Skeletal muscle satellite cell (primary cell): ENCODE measurements around the gene FBXO9.

Experiments used
- H3K27me3 ChIP-seq: 2 replicates; pipeline ENCODE4 v1.7.0; 2013; ENCODE audit warnings: low read length; ENCODE audit not compliant: control insufficient read depth, insufficient read depth
- H3K36me3 ChIP-seq: 2 replicates; pipeline ENCODE4 v1.7.0; 2013; ENCODE audit warnings: mild to moderate bottlenecking, control low read depth, low read length; ENCODE audit not compliant: insufficient read depth
- H3K4me1 ChIP-seq: 2 replicates; pipeline ENCODE4 v1.7.0; 2013; ENCODE audit warnings: low read length; ENCODE audit not compliant: control insufficient read depth, insufficient read depth
- H3K4me2 ChIP-seq: 2 replicates; pipeline ENCODE4 v1.7.0; 2013; ENCODE audit warnings: mild to moderate bottlenecking, low read length
- H3K4me3 ChIP-seq: 2 replicates; pipeline ENCODE4 v1.7.0; 2013; ENCODE audit warnings: low read length
- H3K9ac ChIP-seq: 2 replicates; pipeline ENCODE4 v1.7.0; 2013; ENCODE audit warnings: mild to moderate bottlenecking, low read depth, low read length, moderate library complexity
- H3K9me3 ChIP-seq: replicated peaks from 2 replicates; pipeline ENCODE4 v1.7.0; 2013; ENCODE audit warnings: mild to moderate bottlenecking, control low read depth, low read length

FBXO9 gene

DNA sequence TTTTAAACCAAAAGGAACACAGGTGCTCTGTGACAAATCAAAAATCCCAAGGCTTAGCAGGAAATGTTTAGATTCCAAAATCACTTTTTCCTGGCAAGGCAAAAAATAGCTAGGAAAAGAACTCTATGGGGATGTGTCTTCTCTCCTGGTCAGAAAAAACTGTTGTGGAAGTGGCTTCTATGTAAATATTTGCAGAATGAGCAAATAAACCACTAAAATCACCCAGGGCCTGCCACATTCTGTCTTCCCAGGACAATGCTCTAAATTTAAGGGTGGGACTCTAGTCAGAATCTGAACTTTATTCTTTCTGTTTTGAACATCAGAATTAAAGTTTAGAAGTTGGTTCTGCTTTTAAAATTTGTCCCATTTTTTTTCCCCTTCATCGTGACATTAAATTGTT is 54.1 kb downstream of the FBXO9 start:
- Histone ChIP-seq H3K9ac (no peak overlapping the region), H3K4me3 (no peak overlapping the region), H3K9me3 (no peaks in the 10 kb centered on the region), H3K4me1 (peaks cover 10% of the 10 kb centered on the region), H3K27me3 (no peaks in the 10 kb centered on the region), H3K36me3 (no peaks in the 10 kb centered on the region), H3K4me2 (no peak overlapping the region)

DNA sequence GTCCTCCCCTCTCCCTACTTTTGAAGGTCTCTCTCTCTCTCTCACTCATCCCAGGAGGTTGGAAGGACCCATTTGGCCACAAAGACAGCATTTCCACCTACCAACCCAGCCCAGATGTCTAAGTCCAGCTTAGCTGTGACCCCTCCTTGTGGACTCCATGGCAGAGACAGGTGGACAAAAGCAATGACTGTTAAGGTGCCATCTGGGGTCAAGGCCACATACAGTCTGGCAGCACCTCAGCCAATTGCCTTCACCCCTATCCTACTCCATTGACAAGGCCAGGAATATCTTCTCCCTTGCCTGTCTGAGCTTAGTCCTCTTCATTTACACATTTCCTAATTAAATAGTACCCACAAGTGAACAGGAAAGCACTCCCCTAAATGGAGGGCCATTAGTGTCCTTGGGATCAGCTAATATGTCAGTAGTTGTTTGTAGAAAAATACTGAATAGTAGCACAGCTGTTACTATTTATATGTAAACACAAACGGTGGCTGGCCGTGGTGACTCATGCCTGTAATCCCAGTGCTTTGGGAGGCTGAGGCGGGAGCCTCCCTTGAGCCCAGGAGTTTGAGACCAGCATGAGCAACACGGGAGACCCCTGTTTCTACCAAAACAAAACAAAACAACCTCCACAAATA is 54.7 kb downstream of the FBXO9 start:
- H3K4me2 ChIP-seq, result no peak overlapping the region
- no peak overlapping the region for H3K4me3 ChIP-seq
- H3K9ac ChIP-seq, result no peak overlapping the region
- no peaks in the 10 kb centered on the region for H3K9me3 ChIP-seq
- no peaks in the 10 kb centered on the region for H3K27me3 ChIP-seq
- peaks cover 10% of the 10 kb centered on the region for H3K4me1 ChIP-seq
- H3K36me3 ChIP-seq, result no peaks in the 10 kb centered on the region

DNA sequence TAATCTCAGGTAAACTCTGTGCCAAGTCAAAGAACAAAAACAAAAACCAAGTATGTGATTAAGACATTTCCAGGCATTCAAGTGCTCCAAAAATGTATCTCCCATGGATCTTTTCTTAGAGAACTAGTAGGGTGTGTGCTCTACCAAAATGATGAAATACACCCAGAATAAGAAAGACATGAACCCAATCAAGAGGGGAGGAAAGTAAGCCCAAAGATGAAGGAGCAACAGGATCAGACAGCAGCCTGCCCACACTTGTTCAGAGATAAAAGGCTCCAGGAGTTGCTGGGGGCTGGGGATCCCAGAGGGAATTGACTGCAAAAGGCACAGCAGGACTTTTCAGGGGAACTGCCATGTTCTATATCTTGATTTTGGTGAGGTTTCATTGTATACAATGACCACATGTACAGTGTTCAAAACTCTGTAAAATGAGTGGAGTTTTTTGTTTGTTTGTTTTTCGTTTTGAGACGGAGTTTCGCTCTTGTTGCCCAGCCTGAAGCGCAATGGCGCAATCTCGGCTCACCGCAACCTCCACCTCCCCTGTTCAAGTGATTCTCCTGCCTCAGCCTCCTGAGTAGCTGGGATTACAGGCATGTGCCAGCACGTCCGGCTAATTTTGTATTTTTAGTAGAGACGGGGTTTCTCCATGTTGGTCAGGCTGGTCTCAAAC is 59.1 kb downstream of the FBXO9 start:
- Histone ChIP-seq H3K4me3 (no peak overlapping the region), H3K9ac (no peak overlapping the region), H3K4me1 (peaks cover 8% of the 10 kb centered on the region), H3K36me3 (no peaks in the 10 kb centered on the region), H3K27me3 (peaks cover 31% of the 10 kb centered on the region), H3K4me2 (no peak overlapping the region), H3K9me3 (no peaks in the 10 kb centered on the region)

DNA sequence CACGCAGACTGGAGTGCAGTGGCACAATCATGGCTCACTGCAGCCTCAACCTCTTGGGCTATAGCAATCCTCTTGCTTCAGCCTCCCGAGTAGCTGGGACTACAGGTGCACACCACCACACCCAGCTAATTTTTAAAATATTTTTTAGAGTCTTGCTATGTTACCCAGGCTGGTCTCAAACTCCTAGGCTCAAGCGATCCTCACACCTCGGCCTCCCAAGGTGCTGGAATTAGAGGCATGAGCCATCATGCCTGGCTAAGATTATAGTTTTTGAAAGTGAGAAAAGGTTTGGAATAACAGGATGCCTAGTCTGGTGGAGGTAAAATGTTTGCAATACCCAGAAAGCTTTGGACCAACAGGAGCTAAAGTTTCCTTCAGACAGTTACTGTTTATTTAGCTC is 60.1 kb downstream of the FBXO9 start:
- no peaks in the 10 kb centered on the region for H3K4me1 ChIP-seq
- no peaks in the 10 kb centered on the region for H3K36me3 ChIP-seq
- no peak overlapping the region for H3K4me2 ChIP-seq
- no peak overlapping the region for H3K9ac ChIP-seq
- no peak overlapping the region for H3K4me3 ChIP-seq
- peaks cover 40% of the 10 kb centered on the region for H3K27me3 ChIP-seq
- no peaks in the 10 kb centered on the region for H3K9me3 ChIP-seq

DNA sequence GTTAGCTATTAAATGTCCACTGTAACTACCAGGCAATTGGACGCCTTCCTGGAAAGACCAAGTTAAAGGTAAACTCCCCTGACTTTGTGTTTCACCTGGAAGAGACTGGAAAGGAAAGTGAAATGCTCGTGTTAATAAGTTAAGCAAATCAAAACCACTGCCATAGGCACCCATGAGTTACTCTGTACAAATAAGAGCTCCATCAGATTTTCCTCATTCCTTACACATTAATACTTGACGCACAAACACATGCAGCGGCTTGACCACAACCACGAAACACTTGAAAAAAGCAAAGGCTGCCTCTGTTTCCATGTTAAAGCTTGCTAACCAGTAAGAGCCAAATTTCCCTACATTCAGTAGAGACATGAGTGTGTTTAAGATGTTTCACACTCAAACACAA is 63.6 kb downstream of the FBXO9 start:
- no peaks in the 10 kb centered on the region for H3K4me1 ChIP-seq

DNA sequence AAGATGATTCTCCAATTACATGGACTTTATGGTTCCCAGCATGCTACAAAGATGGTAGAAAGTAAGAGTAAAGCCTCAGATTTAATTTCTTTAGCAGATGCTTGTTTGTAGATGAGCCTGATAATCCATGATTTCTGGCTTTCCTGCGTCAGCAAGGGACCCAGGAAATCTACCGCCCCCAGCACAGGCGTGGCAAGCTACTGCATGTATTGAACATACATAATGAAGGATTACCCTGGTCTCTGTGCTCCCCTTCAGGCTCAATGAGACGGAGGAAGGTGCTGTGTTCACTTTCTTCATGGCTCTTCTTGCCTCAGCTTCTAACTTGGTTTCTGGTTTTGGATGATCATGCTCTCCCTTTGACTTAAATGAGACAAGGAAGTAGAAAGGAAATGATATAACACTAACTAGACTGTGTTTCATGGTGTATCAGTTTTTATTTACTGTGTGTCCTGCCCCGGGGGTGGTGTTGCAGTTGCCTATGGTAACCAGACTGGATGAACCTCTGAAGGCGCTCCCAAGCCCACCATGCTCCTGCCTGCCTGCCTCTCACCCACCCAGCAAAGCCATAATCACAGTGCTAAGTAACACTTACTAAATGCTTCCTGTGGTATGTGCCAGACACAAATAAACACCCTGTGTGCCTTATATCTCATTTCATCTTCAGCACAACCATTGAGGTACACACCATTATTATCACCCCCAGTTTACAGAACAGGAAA is 65.5 kb downstream of the FBXO9 start:
- H3K4me1 ChIP-seq, result no peaks in the 10 kb centered on the region
- no peak overlapping the region for H3K4me2 ChIP-seq
- no peaks in the 10 kb centered on the region for H3K36me3 ChIP-seq
- peaks cover 50% of the 10 kb centered on the region for H3K27me3 ChIP-seq
- no peak overlapping the region for H3K9ac ChIP-seq
- H3K4me3 ChIP-seq, result no peak overlapping the region
- no peaks in the 10 kb centered on the region for H3K9me3 ChIP-seq

More for the DNA sequence above, 63.6 kb downstream of the FBXO9 start:
- Histone ChIP-seq H3K4me2 (no peak overlapping the region), H3K4me3 (no peak overlapping the region), H3K27me3 (peaks cover 55% of the 10 kb centered on the region), H3K9ac (no peak overlapping the region), H3K36me3 (no peaks in the 10 kb centered on the region), H3K9me3 (no peaks in the 10 kb centered on the region)

DNA sequence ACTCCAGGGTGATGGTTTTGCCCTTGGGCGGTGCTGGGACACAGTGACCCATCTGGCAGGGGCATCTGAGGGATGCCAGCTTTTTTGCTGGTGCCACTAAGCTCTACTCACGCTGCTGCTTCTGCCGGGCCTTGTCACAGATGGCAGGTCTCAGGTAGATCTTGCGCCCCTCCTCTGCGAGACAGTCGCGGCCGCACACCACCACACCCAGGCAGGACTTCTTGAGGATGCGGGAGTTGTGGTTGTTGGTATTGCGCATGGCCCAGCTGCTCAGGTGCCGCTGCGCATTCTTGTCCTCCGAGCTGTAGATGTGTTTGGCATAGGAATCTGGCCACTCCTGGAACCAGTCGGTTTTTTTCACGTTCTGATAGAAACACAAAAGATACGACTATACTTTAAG is 68.8 kb downstream of the FBXO9 start:
- Histone ChIP-seq H3K4me1 (no peaks in the 10 kb centered on the region), H3K9ac (no peak overlapping the region), H3K4me3 (no peak overlapping the region), H3K4me2 (no peak overlapping the region), H3K27me3 (peaks cover 31% of the 10 kb centered on the region), H3K9me3 (no peaks in the 10 kb centered on the region), H3K36me3 (no peaks in the 10 kb centered on the region)

DNA sequence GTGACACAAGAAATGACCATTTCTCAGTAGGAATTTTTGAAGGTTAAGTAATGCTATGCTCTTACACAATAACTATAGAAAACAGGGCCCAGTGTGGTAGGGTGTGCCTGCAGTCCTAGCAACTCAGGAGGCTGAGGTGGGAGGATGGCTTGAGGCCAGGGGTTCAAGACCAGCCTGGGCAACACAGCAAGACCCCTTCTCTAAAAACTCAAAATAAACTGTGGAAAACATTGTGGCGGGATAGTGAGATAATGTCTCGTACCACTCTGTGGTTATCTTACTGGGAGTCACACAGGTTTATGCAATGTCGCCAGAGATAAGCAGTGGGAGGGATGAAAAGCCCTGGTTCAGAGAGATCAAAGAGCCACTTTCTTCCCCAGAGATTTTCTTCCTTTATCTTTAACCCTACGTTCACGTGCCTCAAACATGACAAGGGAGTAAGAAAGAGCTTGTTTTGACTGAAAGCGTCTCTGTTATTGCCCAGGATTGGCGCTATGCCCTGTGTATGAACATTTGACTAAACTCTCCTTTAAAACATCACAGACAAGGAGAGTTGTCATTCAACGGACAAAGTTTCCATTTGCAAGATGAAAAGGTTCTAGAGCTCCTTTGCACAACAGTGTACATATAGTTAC is 69.5 kb downstream of the FBXO9 start:
- H3K9me3 ChIP-seq, result no peaks in the 10 kb centered on the region
- H3K4me2 ChIP-seq, result no peak overlapping the region
- no peaks in the 10 kb centered on the region for H3K4me1 ChIP-seq
- peaks cover 27% of the 10 kb centered on the region for H3K27me3 ChIP-seq
- H3K4me3 ChIP-seq, result no peak overlapping the region
- no peak overlapping the region for H3K9ac ChIP-seq
- H3K36me3 ChIP-seq, result no peaks in the 10 kb centered on the region

DNA sequence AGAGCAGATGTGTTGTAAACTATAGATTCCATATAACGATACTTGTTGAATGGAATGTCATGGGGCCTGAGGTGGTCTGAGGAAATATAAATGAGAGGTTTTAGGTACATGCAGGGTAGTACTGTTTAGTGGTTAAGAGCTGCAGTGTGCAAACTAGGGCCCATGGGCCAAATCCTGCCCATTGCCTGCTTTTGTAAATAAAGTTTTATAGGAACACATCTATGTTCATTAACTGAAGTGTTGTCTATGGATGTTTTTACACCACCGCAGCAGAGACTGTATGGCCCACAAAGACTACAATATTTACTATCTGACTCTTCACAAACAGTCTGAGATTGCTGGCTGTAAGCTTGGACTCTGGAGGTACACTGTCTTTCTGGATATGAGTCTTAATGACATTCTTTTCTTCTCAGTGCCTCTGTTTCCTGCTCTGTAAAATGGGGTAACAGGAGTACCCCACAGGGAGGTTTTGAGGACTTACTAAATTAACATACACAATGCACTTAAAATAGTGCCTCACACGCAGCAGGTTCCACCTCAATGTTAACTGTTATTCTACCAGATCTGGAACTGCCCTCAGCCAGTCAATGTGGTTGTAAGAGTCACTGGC is 70.9 kb downstream of the FBXO9 start:
- H3K9me3 ChIP-seq, result no peaks in the 10 kb centered on the region
- peaks cover 15% of the 10 kb centered on the region for H3K27me3 ChIP-seq
- no peaks in the 10 kb centered on the region for H3K4me1 ChIP-seq
- H3K9ac ChIP-seq, result no peak overlapping the region
- H3K36me3 ChIP-seq, result no peaks in the 10 kb centered on the region
- no peak overlapping the region for H3K4me3 ChIP-seq
- H3K4me2 ChIP-seq, result no peak overlapping the region

DNA sequence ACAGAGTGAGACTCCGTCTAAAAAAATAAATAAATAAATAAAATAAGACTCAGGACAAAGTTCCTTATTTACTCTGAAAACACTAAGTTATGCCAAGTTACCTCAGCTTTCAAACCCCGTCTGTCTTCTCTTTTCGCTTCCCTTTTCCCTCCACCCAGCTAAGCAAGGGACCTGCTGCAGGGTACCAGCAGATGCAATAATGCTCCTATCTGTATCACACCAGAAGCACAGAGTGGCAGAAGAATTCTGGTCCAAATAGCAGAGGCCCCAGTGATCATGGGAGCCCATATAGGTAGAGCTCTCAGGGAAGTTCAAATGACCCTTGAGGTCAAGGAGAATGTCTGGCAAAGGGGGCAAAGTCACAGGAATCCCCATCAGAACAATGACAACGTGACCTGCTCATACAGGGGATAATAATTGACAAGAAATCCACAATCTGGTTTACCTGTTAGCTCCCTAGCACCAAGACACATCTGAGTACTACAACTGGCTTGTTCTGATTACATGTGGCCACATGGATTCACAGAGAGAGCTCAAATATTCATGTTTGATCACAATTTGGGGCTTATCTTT is 74.7 kb downstream of the FBXO9 start:
- Histone ChIP-seq H3K4me3 (no peak overlapping the region), H3K9me3 (no peaks in the 10 kb centered on the region), H3K4me1 (no peaks in the 10 kb centered on the region), H3K9ac (no peak overlapping the region), H3K27me3 (peaks cover 6% of the 10 kb centered on the region), H3K36me3 (no peaks in the 10 kb centered on the region), H3K4me2 (no peak overlapping the region)

DNA sequence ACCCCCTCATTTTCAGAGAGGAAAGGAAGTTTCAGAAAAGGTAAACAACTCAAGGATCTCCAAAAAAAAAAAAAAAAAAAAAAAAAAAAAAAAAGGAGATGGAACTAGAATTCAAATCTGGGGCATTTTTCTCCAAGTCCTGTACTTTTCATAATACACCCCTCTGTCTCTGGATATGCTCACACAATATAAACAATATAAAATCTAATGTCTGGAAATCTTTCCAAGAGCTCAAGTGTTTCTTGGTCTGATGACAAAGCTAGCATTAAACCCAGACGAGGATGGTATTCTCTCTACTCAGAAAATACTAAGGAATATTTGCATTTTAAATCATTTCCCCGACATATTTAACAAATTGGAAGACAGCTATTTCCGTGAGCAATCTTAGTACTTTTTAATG is 77.6 kb downstream of the FBXO9 start:
- Histone ChIP-seq H3K27me3 (peaks cover under 1% of the 10 kb centered on the region), H3K4me2 (no peak overlapping the region), H3K4me1 (no peaks in the 10 kb centered on the region), H3K9me3 (no peaks in the 10 kb centered on the region), H3K4me3 (no peak overlapping the region), H3K9ac (no peak overlapping the region), H3K36me3 (no peaks in the 10 kb centered on the region)
